ENCODE data around the gene IFNL1. TPM values are rescaled to one million over a fixed set of nuclear protein-coding genes. Genes with fewer than 3 reads are reported as not detected.
"Not testable (repeated sequence)": the region's sequence is repeated elsewhere in the genome, so short reads cannot be mapped to it uniquely, and the experiment has no call there.

Gene IFNL1
- total RNA-seq, 1 donor from 2014 or later: not detected

GRCh38 chr19:39304701-39305571 is 8.7 kb downstream of the IFNL1 start:
- ATAC-seq (no peak), DNase-seq (ENCODE audit: low spot score) (peak; percentile 40)
- intact Hi-C loops (cut with DNase I): no loop called here

- intact Hi-C loops (cut with DNase I): no loop called here
- DNase-seq (ENCODE audit: low spot score) (no peak), ATAC-seq (no peak)
Measured at GRCh38 chr19:39306075-39306474, 9.9 kb downstream of the IFNL1 start.

- ATAC-seq: peak; percentile 67
- intact Hi-C loops (cut with DNase I): no loop called here
- no peak for DNase-seq (ENCODE audit: low spot score)
Measured at GRCh38 chr19:39307046-39307821, 11.0 kb downstream of the IFNL1 start.

GRCh38 chr19:39307822-39308530 is 11.8 kb downstream of the IFNL1 start:
- intact Hi-C loops (cut with DNase I): no loop called here
- DNase-seq (ENCODE audit: low spot score) (peak; percentile 53), ATAC-seq (no peak)

DNA sequence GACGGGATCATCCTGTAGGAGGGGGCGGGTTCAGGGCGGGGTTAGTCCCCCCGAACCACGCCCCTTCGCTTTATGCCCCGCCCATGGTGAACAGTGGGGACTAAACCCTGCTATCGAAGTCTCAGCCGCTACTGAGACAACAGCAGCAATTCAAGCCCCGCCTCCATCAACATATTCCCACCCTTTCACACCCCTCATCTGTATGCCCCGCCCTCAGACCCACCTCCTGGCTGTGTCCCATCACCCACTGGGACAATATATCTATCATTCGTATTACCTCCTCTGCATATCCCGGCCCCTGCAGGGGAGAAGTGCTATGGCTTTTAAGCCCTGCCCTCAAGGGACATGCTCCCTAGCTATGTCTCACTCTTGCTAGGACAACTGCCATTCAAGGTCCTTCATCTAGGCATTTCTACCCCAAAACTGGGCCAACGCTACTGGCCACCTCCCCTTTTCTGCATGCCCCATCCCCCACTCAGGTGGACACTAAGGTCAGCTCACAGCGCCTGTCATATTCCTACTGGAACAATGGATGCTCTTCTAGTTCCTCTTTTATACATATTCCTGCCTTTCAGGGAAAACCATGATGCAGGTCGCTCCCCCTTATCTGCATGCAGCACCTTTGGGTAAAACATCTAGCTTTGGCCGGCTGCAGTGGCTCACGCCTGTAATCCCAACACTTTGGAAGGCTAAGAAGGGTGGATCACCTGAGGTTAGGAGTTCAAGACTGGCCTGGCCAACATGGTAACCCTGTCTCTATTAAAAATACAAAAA is 12.5 kb downstream of the IFNL1 start:
- intact Hi-C loops (cut with DNase I): no loop called here
- DNase-seq (ENCODE audit: low spot score): no peak
- no peak for ATAC-seq

DNA sequence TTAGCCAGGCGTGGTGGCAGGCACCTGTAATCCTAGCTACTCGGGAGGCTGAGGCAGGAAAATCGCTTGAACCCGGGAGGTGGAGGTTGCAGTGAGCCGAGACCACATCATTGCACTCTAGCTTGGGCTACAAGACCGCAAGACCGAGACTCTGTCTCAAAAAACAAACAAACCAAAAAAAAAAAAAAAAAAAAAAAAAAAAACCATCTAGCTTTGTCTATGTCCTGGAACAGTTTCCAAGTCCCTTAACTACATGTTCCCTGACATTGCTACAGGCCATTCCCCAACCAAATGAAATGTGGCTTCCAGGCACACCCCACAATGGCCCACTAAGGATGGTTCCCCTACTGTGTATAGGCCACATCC is 13.1 kb downstream of the IFNL1 start:
- ATAC-seq; DNase-seq (ENCODE audit: low spot score); intact Hi-C loops (cut with DNase I): not testable (repeated sequence)

- no peak for ATAC-seq
- intact Hi-C loops (cut with DNase I): no loop called here
- no peak for DNase-seq (ENCODE audit: low spot score)
Measured at GRCh38 chr19:39310558-39311311, 14.5 kb downstream of the IFNL1 start.

GRCh38 chr19:39314016-39314728 is 18.0 kb downstream of the IFNL1 start:
- intact Hi-C loops (cut with DNase I): no loop called here
- no peak for ATAC-seq
- DNase-seq (ENCODE audit: low spot score): no peak

DNA sequence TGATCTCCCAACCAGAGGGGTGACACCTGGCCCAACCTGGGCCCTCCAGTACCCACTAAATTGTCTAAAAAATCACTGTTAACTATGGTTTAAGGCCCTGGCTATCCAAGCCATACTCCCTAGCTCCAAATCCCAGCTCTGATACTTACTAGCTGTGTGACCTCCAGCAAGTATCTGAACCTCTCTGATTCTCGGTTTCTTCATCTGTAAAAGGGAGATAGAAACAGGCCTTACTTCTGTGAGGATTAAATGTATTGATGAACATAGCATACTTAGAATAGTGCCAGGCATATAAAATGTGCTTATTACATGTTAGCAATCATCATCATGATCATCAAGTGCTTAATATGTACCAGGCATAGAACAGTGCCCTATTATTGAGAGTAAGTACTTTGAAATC is 19.7 kb downstream of the IFNL1 start:
- ATAC-seq: no peak
- no peak for DNase-seq (ENCODE audit: low spot score)
- intact Hi-C loops (cut with DNase I): no loop called here

DNA sequence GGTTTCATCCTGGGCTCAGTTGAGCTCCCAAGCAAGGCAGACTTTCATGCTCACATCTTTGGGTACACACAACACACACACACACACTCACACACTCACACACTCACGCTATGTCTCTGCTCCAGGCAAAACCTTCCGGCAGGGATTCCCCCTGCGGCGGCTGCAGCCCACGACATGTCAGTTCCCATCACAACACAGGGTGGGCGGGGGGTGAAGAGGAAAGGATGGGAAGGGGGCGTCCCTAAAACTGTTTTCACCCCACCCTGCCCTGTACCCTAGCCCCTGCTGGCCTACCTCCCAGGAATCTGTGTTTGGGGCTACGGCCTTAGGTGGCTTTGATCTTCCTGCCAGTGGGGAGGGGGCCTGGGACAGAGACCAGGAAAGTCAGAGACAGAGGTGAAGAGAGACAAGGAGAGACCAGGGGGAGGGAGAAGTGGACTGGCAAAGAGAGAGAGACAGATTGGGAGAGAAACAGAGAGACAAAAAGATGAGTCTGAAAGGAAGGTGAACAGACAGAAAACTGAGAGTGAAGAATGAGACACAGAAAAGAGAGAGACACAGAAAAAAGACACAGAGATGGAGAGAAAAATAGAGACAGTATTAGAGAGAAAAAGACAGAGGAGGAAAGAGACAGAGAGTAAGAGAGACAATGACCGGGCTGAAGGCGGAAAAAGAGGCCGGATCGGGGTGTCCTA is 20.6 kb downstream of the IFNL1 start:
- DNase-seq (ENCODE audit: low spot score): no peak
- no peak for ATAC-seq
- intact Hi-C loops (cut with DNase I): no loop called here

DNA sequence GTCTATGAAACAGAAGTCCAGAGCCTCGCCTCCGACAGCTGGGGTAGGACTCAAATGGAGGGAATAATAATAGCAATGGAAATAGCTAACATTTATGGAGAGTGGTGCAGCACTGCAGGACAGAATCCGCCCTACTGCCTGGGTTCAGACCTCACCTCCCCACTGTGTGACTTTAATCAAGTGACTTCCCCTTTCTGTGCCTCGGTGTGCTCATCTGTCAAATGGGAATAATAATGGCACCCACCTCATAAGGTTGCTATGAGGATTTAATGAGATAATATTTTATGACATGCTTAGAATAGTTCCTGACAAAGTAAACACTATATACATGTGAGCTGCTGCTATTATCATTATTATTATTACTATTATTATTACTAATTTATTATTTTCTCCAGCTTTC is 21.3 kb downstream of the IFNL1 start:
- intact Hi-C loops (cut with DNase I): no loop called here
- no peak for DNase-seq (ENCODE audit: low spot score)
- ATAC-seq: no peak

- ATAC-seq: no peak
- intact Hi-C loops (cut with DNase I): no loop called here
Measured at GRCh38 chr19:39318071-39318470, 21.9 kb downstream of the IFNL1 start.

DNA sequence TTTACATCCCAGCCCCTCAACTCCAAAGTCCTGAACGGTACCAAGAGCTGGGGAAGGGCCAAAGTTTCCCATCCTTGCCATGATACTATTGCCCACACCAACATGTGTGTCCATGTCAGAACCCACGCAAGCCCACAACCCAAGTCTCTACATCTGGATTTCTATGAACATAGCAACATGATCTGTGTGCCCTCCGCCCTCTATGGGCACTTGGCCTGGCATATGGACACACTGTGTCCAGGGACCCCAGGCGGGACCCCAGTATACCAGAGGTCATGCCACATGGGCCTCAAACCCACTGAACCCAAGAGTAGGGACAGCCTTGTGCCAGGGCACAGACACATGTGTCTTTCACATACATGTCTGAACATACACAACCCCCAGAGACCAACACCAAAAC is 22.5 kb downstream of the IFNL1 start:
- ATAC-seq (no peak), DNase-seq (ENCODE audit: low spot score) (no peak)
- intact Hi-C loops (cut with DNase I): no loop called here

More at GRCh38 chr19:39318071-39318470, 21.9 kb downstream of the IFNL1 start:
- no peak for DNase-seq (ENCODE audit: low spot score)

GRCh38 chr19:39319098-39319891 is 23.1 kb downstream of the IFNL1 start:
- intact Hi-C loops (cut with DNase I): no loop called here
- DNase-seq (ENCODE audit: low spot score) (no peak), ATAC-seq (no peak)

DNA sequence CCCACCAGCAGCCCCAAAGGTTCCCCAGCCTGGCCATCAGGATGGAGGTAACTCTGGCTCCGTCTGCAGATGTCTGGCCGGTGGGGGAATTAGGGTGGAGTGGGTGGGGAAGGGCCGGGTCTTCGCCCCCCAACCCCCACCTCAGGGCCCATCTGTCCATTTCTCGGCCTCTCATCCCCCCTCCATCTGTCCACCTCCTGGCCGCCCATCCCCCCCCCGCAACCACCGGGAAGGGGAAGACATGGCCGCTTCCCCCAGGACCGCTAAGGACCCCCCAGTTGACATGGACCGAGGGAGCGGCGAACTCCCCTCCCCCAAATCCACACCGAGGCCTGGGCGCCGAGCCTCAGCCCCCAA is 23.7 kb downstream of the IFNL1 start:
- no peak for ATAC-seq
- intact Hi-C loops (cut with DNase I): no loop called here
- DNase-seq (ENCODE audit: low spot score): no peak

GRCh38 chr19:39321117-39321831 is 25.1 kb downstream of the IFNL1 start:
- intact Hi-C loops (cut with DNase I): no loop called here
- ATAC-seq (no peak), DNase-seq (ENCODE audit: low spot score) (no peak)

Data from sciatic nerve (tissue), 2 donors.